K562 (cell line): Measurements from ENCODE around the gene SLC25A21. TPM values are rescaled to one million over a fixed set of nuclear protein-coding genes. Genes with fewer than 3 reads are reported as not detected.

Experiments used
- ATAC-seq: fragments of 200-7000 bp; cut with Tn5 transposase; 3 replicates; pipeline ENCODE4 v1.9.1; 2020; ENCODE audit warnings: moderate library complexity
- BruUV-seq: library from RNA; stranded (reverse); fragments of 400-500 nt; replicated peaks from 2 replicates; lab custom pipeline; 2021; lab: Mats Ljungman, UMichigan
- CTCF ChIA-PET: fragments of 300-600 bp; formaldehyde crosslinking; extraction: SDS; loops from one replicate; lab custom pipeline; 2021; ENCODE audit warnings: low intra/inter-chr PET ratio; lab: Yijun Ruan, JAX
- POLR2A ChIA-PET: fragments of 300-600, 350-650 bp; sonication (Branson Sonifier 250); formaldehyde crosslinking; extraction: SDS; loops from one replicate; lab custom pipeline; 2021; ENCODE audit warnings: antibody characterized with exemption, inconsistent platforms; lab: Yijun Ruan, JAX
- DNase-seq, 4 experiments: peaks; one replicate each; pipeline versions ENCODE4 v3.0.0 to v3.0.0-alpha.2; 2011 to 2018; ENCODE audit warnings: low spot score in 3 of 4, mixed read lengths in 3 of 4; ENCODE audit errors: extremely low read depth in 1 of 4
- FAIRE-seq: peaks from 2 replicates; lab custom pipeline; 2011; peaks lifted over from hg19 to GRCh38; lab: Jason Lieb, UNC
- H2AFZ ChIP-seq: 2 replicates; pipeline ENCODE4 v1.6.0; 2011; ENCODE audit warnings: low read depth, low read length, control low read depth, inconsistent platforms
- H3K27ac ChIP-seq: fragments of 200-600 bp; 3 replicates; pipeline ENCODE4 v1.8.0; 2011; ENCODE audit warnings: low read depth, mild to moderate bottlenecking, control low read depth, inconsistent platforms, low read length, moderate library complexity, mixed read lengths; ENCODE audit errors: extremely low read depth
- H3K27me3 ChIP-seq, 2 experiments: fragments of 300-600 bp in 1 of 2; 2 replicates in 1 of 2; 3 replicates in 1 of 2; pipeline versions ENCODE4 v1.6.0 to v1.8.0; 2011; ENCODE audit warnings: inconsistent platforms in 2 of 2, low read length in 2 of 2, mild to moderate bottlenecking in 1 of 2, mixed read lengths in 1 of 2, moderate library complexity in 1 of 2; ENCODE audit not compliant: control insufficient read depth in 2 of 2, insufficient read depth in 2 of 2
- H3K36me3 ChIP-seq: fragments of 300-600 bp; 3 replicates; pipeline ENCODE4 v1.8.0; 2011; ENCODE audit warnings: mild to moderate bottlenecking, low read length, inconsistent platforms; ENCODE audit not compliant: control insufficient read depth, insufficient read depth
- H3K4me1 ChIP-seq, 2 experiments: fragments of 200-600 bp in 1 of 2; replicated peaks in 1 of 2; 2 replicates in 1 of 2; 3 replicates in 1 of 2; pipeline versions ENCODE4 v1.5.1 to v1.8.0; 2011; ENCODE audit warnings: inconsistent platforms in 2 of 2, low read length in 2 of 2, mild to moderate bottlenecking in 1 of 2, mixed read lengths in 1 of 2, moderate library complexity in 1 of 2; ENCODE audit not compliant: control insufficient read depth in 2 of 2, insufficient read depth in 2 of 2
- H3K4me2 ChIP-seq: 2 replicates; pipeline ENCODE4 v1.6.1; 2011; ENCODE audit warnings: low read length, control low read depth, inconsistent platforms, mixed read lengths; ENCODE audit not compliant: insufficient read depth
- H3K4me3 ChIP-seq: fragments of 200-600 bp; sonication (generic), shearing (Covaris generic); 2 replicates; pipeline ENCODE4 v1.5.1; 2016; ENCODE audit warnings: control low read depth, inconsistent platforms
- H3K79me2 ChIP-seq: fragments of 200-600 bp; 3 replicates; pipeline ENCODE4 v1.8.0; 2011; ENCODE audit warnings: low read length, inconsistent platforms; ENCODE audit not compliant: control insufficient read depth, insufficient read depth
- H3K9ac ChIP-seq, 2 experiments: 2 replicates each; pipeline versions ENCODE4 v1.6.0 to v1.6.1; 2011; ENCODE audit warnings: low read depth in 2 of 2, low read length in 2 of 2, control low read depth in 1 of 2, inconsistent platforms in 1 of 2, mild to moderate bottlenecking in 1 of 2, mixed read lengths in 1 of 2; ENCODE audit not compliant: insufficient read depth in 1 of 2
- H3K9me1 ChIP-seq: one replicate; pipeline ENCODE4 v1.6.0; 2011; ENCODE audit warnings: inconsistent platforms, mild to moderate bottlenecking, low read length, moderate library complexity; ENCODE audit not compliant: control insufficient read depth, insufficient read depth
- H3K9me3 ChIP-seq: replicated peaks from 2 replicates; pipeline ENCODE4 v1.5.1; 2011; ENCODE audit warnings: low read depth, low read length, inconsistent platforms; ENCODE audit not compliant: control insufficient read depth, insufficient read depth
- H4K20me1 ChIP-seq: replicated peaks from 2 replicates; pipeline ENCODE4 v1.6.1; 2011; ENCODE audit warnings: low read length, inconsistent platforms, mixed read lengths; ENCODE audit not compliant: control insufficient read depth, insufficient read depth
- CBFA2T2 ChIP-seq: fragments of 450-650 bp; conservative IDR thresholded peaks from 2 replicates; pipeline ENCODE4 v1.6.1; 2017; ENCODE audit warnings: mild to moderate bottlenecking
- CLOCK ChIP-seq: fragments of 250-450 bp; sonication (Bioruptor Pico); IDR thresholded peaks from 2 replicates; pipeline ENCODE4 v1.4.0; 2020; ENCODE audit warnings: mild to moderate bottlenecking, moderate library complexity, borderline replicate concordance
- E2F5 ChIP-seq: sonication (generic); formaldehyde crosslinking; IDR thresholded peaks from 2 replicates; pipeline ENCODE4 v1.8.0; 2022; ENCODE audit warnings: mild to moderate bottlenecking, missing genetic modification reagents
- FUS ChIP-seq: fragments of 200-400 bp; formaldehyde crosslinking; optimal IDR thresholded peaks from 2 replicates; pipeline ENCODE3; 2017; ENCODE audit warnings: low read depth, low read length
- JUNB ChIP-seq: fragments of 450-650 bp; formaldehyde crosslinking; conservative IDR thresholded peaks from 2 replicates; pipeline ENCODE4 v1.4.0; 2020; ENCODE audit warnings: mild to moderate bottlenecking
- MECOM ChIP-seq: fragments of 250-450 bp; sonication (Bioruptor Pico); IDR thresholded peaks from 2 replicates; pipeline ENCODE4 v1.8.0; 2022; ENCODE audit warnings: inconsistent platforms
- NFIX ChIP-seq: fragments of 250-450 bp; sonication (Bioruptor Pico); IDR thresholded peaks from 2 replicates; pipeline ENCODE4 v1.4.0; 2020; ENCODE audit warnings: low read depth, mild to moderate bottlenecking, moderate library complexity
- PHTF2 ChIP-seq: fragments of 250-450 bp; sonication (Bioruptor Pico); IDR thresholded peaks from 2 replicates; pipeline ENCODE4 v1.5.0; 2021; ENCODE audit warnings: mild to moderate bottlenecking
- RBM25 ChIP-seq: fragments of 200-400 bp; formaldehyde crosslinking; IDR thresholded peaks from 2 replicates; pipeline ENCODE4 v1.6.1; 2018; ENCODE audit warnings: low read length, low read depth, moderate library complexity; ENCODE audit not compliant: severe bottlenecking
- RFX1 ChIP-seq: fragments of 450-650 bp; IDR thresholded peaks from 2 replicates; pipeline ENCODE4 v1.6.1; 2016; ENCODE audit warnings: mild to moderate bottlenecking, moderate library complexity
- RNF2 ChIP-seq: sonication (generic); IDR thresholded peaks from 2 replicates; pipeline ENCODE4 v1.6.1; 2016
- TAL1 ChIP-seq: fragments of 450-650 bp; IDR thresholded peaks from 2 replicates; pipeline ENCODE4 v1.6.1; 2016; ENCODE audit warnings: mild to moderate bottlenecking
- TFAP4 ChIP-seq: sonication (generic); formaldehyde crosslinking; IDR thresholded peaks from 2 replicates; pipeline ENCODE4 v1.8.0; 2022; ENCODE audit warnings: missing genetic modification reagents, mild to moderate bottlenecking, moderate library complexity, borderline replicate concordance
- ZBTB43 ChIP-seq: sonication (generic); formaldehyde crosslinking; IDR thresholded peaks from 2 replicates; pipeline ENCODE4 v1.8.0; 2023; ENCODE audit warnings: mild to moderate bottlenecking, missing genetic modification reagents
- ZNF174 ChIP-seq: fragments of 250-450 bp; sonication (Bioruptor Pico); IDR thresholded peaks from 2 replicates; pipeline ENCODE4 v1.4.0; 2020; ENCODE audit warnings: mild to moderate bottlenecking
- ZNF263 ChIP-seq: sonication (generic); formaldehyde crosslinking; IDR thresholded peaks from 2 replicates; pipeline ENCODE4 v1.8.0; 2022; ENCODE audit warnings: mild to moderate bottlenecking, missing genetic modification reagents, borderline replicate concordance
- ZNF274 ChIP-seq: IDR thresholded peaks from 2 replicates; pipeline ENCODE4 v1.6.1; 2011; ENCODE audit warnings: low read depth, mild to moderate bottlenecking, low read length, moderate library complexity, borderline replicate concordance
- ZNF324 ChIP-seq: fragments of 250-450 bp; sonication (Bioruptor Pico); IDR thresholded peaks from 2 replicates; pipeline ENCODE4 v1.4.0; 2020; ENCODE audit warnings: mild to moderate bottlenecking
- ZNF511 ChIP-seq: sonication (generic); formaldehyde crosslinking; IDR thresholded peaks from 2 replicates; pipeline ENCODE4 v1.8.0; 2022; ENCODE audit warnings: mild to moderate bottlenecking, missing genetic modification reagents
- WGBS: fragments of 100-300 bp; shearing (Covaris generic); methylation state at CpG from one replicate; pipeline ENCODE4 v1.1.6; 2016; ENCODE audit warnings: low coverage, mixed read lengths; ENCODE audit not compliant: insufficient coverage; ENCODE audit errors: missing lambda C conversion rate; 5-methylcytosine and 5-hydroxymethylcytosine counted together
- in situ Hi-C: fragments of 300-500 bp; cut with MboI; formaldehyde crosslinking; loops from 4 replicates; pipeline ENCODE4 v1.15.0; 2018; ENCODE audit warnings: inconsistent platforms, mixed read lengths
- intact Hi-C: fragments of 100-400 bp; cut with micrococcal nuclease; formaldehyde crosslinking; loops from 2 replicates; pipeline ENCODE4 v1.14.2; 2022
- polyA plus RNA-seq, 8 experiments: library from polyadenylated mRNA; depleted of rRNA in 4 of 8; stranded (reverse) in 5 of 8; unstranded in 3 of 8; fragments of >200 nt; fragmentation: Nextera tagmentation in 2 of 8; fragmentation: Illumina TruSeq in 1 of 8; extraction: Ambion mirVana in 2 of 8; extraction: Trizol in 1 of 8; gene quantifications; 2 replicates each; pipeline versions ENCODE4 v1.2.1 to v1.2.3, GENCODE V29; 2011 to 2014; ENCODE audit warnings: inconsistent platforms in 1 of 8, missing spikeins in 1 of 8
- total RNA-seq, 7 experiments: library from RNA; depleted of rRNA in 6 of 7; stranded (reverse); fragments of >200 nt in 6 of 7; fragmentation: Illumina TruSeq in 2 of 7; extraction: Trizol in 2 of 7; gene quantifications; 2 replicates each; pipeline versions ENCODE4 v1.2.1 to v1.2.3, GENCODE V29; 2011 to 2021; ENCODE audit warnings: low replicate concordance in 1 of 7

Gene SLC25A21
- total and polyA plus RNA-seq, 9 of the 15 experiments (the other 6 are each of a cell fraction or from before 2014, with no cell fraction given), result 15.2 to 46.7 (median 28.7) TPM

- intact Hi-C loops (no loop called here), in situ Hi-C loops (no loop called here)
- H3K36me3 ChIP-seq, result no peaks in the 10 kb centered on the region
- no TSS peak for BruUV-seq
- no peak overlapping the region for H2AFZ ChIP-seq
- POLR2A ChIA-PET, result no interaction called here
- H3K9me1 ChIP-seq, result no peaks in the 10 kb centered on the region
- FAIRE-seq (no peak), DNase-seq (no peak), ATAC-seq (no peak)
- CTCF ChIA-PET, result no interaction called here
- H4K20me1 ChIP-seq, result no peaks in the 10 kb centered on the region
- no peak overlapping the region for H3K4me3 ChIP-seq
- WGBS, result 100% methylated on average over 1 of the region's 1 CpG
- H3K9ac ChIP-seq, result no peak overlapping the region
- no peaks in the 10 kb centered on the region for H3K27me3 ChIP-seq
- H3K4me1 ChIP-seq, result no peaks in the 10 kb centered on the region
- H3K4me2 ChIP-seq, result no peak overlapping the region
- no peak for TF ChIP-seq TFAP4 (CRISPR knock-in tag)
- no peak for TF ChIP-seq RFX1
- TF ChIP-seq CBFA2T2, result no peak
- no peak for TF ChIP-seq RNF2
- no peak for TF ChIP-seq ZNF174 (CRISPR knock-in tag)
- no peak for TF ChIP-seq CLOCK (CRISPR knock-in tag)
- TF ChIP-seq E2F5 (CRISPR knock-in tag), result no peak
- no peak for TF ChIP-seq NFIX (CRISPR knock-in tag)
- TF ChIP-seq TAL1, result no peak
- TF ChIP-seq FUS, result no peak
- no peak for TF ChIP-seq ZNF263
- TF ChIP-seq ZBTB43 (CRISPR knock-in tag), result no peak
- TF ChIP-seq ZNF511 (CRISPR knock-in tag), result no peak
- TF ChIP-seq RBM25, result no peak
- no peak for TF ChIP-seq ZNF324 (CRISPR knock-in tag)
- no peak for TF ChIP-seq PHTF2 (CRISPR knock-in tag)
- no peak for TF ChIP-seq JUNB
- TF ChIP-seq ZNF274, result no peak
- TF ChIP-seq MECOM (CRISPR knock-in tag), result no peak
- peaks cover 3% of the 10 kb centered on the region; the same call in 1 of the 3 replicates for H3K79me2 ChIP-seq
- no peak overlapping the region for H3K27ac ChIP-seq
- H3K9me3 ChIP-seq, result no peaks in the 10 kb centered on the region
These were observed 57.0 kb downstream of the SLC25A21 start for GRCh38 chr14:37115406-37115805.
